ENCODE results near the gene AUTS2.

DNA sequence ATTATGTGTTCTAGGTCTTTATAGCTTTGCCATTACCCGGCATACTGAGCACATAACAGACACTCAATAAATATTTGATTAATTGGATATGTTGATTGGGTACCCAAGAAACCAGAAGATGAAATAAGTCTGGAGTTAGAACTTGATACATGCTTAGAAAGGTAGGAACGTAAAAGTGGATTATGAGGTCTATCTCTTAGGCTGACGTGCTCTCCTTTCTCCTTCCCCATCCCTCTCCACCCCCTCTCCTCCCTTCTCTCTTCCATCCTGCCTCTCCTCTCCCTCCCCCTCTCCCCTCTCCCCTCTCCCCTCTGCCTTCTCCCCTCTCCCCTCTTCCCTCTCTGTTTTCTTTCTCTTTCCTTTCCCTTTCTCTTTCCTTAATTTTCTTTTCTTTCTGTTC lies 34.0 kb downstream of the AUTS2 start:
- TF ChIP-seq, protein P1, sequence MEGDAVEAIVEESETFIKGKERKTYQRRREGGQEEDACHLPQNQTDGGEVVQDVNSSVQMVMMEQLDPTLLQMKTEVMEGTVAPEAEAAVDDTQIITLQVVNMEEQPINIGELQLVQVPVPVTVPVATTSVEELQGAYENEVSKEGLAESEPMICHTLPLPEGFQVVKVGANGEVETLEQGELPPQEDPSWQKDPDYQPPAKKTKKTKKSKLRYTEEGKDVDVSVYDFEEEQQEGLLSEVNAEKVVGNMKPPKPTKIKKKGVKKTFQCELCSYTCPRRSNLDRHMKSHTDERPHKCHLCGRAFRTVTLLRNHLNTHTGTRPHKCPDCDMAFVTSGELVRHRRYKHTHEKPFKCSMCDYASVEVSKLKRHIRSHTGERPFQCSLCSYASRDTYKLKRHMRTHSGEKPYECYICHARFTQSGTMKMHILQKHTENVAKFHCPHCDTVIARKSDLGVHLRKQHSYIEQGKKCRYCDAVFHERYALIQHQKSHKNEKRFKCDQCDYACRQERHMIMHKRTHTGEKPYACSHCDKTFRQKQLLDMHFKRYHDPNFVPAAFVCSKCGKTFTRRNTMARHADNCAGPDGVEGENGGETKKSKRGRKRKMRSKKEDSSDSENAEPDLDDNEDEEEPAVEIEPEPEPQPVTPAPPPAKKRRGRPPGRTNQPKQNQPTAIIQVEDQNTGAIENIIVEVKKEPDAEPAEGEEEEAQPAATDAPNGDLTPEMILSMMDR (IDR thresholded peaks at IDR 0.05 in 8 of 11, conservative IDR thresholded peaks at IDR 0.05 in 3 of 11) = no peak
- TF ChIP-seq POLR2A (IDR thresholded peaks at IDR 0.05) = no peak
- TF ChIP-seq POLR2AphosphoS5 (IDR thresholded peaks at IDR 0.05) = no peak

All from spleen (tissue), 7 donors.